Upper lobe of left lung (tissue), 6 donors: Measurements from ENCODE around the gene RRH. TPM values are rescaled to one million over a fixed set of nuclear protein-coding genes. Genes with fewer than 3 reads are reported as not detected.

Source experiments
- ATAC-seq, 2 donors: fragments of 200-7000 bp; cut with Tn5 transposase; one replicate each; pipeline ENCODE4 v1.9.1; 2022; ENCODE audit warnings: mild to moderate bottlenecking in 2 of 2, moderate library complexity in 2 of 2; ENCODE audit not compliant: low FRiP score in 2 of 2
- DNase-seq, 2 donors: peaks; one replicate each; pipeline ENCODE4 v3.0.0-alpha.2; 2019 to 2020
- H3K27ac ChIP-seq, 4 donors: fragments of 200-600 bp; sonication (generic); one replicate each; pipeline ENCODE4 v1.5.1; 2016 to 2019
- H3K27me3 ChIP-seq, 4 donors: fragments of 200-600 bp; sonication (generic); one replicate each; pipeline ENCODE4 v1.5.1; 2017 to 2019
- H3K36me3 ChIP-seq, 4 donors: fragments of 200-600 bp; sonication (generic); one replicate each; pipeline ENCODE4 v1.5.1; 2016 to 2019
- H3K4me1 ChIP-seq, 4 donors: fragments of 200-600 bp; sonication (generic); one replicate each; pipeline ENCODE4 v1.5.1; 2018 to 2019
- H3K4me3 ChIP-seq, 4 donors: fragments of 200-600 bp; sonication (generic); one replicate each; pipeline ENCODE4 v1.5.1; 2017 to 2019; ENCODE audit warnings: mild to moderate bottlenecking in 2 of 4, moderate library complexity in 1 of 4
- H3K9me3 ChIP-seq, 4 donors: fragments of 200-600 bp; sonication (generic); one replicate each; pipeline ENCODE4 v1.5.1; 2018 to 2019
- EP300 ChIP-seq, 4 donors: sonication (generic); formaldehyde crosslinking; IDR thresholded peaks; one replicate each; pipeline ENCODE4 v1.5.1; 2017; ENCODE audit warnings: antibody characterized with exemption in 4 of 4, control low read depth in 2 of 4
- POLR2A ChIP-seq, 4 donors: fragments of 450-650 bp; IDR thresholded peaks; one replicate each; pipeline ENCODE4 v1.5.1; 2016 to 2017; ENCODE audit warnings: antibody characterized with exemption in 4 of 4, mild to moderate bottlenecking in 2 of 4
- POLR2AphosphoS5 ChIP-seq, 2 donors: sonication (generic); formaldehyde crosslinking; IDR thresholded peaks; one replicate each; pipeline ENCODE4 v1.5.1; 2017; ENCODE audit warnings: antibody characterized with exemption in 2 of 2
- WGBS, 2 donors: methylation state at CpG; one replicate each; pipeline ENCODE4 v1.1.5; 2017 to 2018; 5-methylcytosine and 5-hydroxymethylcytosine counted together
- total RNA-seq, 6 donors: library from RNA; depleted of rRNA in 4 of 6; stranded (reverse); fragments of >200 nt in 4 of 6; gene quantifications; one replicate each; pipeline versions ENCODE4 v1.1.0 to v1.2.1, GENCODE V29; 2016 to 2021
- TF ChIP-seq, protein P1 (sequence below), 6 experiments: fragments of 450-650 bp in 4 of 6; fragments of 200-600 bp in 2 of 6; sonication (generic) in 2 of 6; IDR thresholded peaks; one replicate each; pipeline ENCODE4 v1.5.1; 2016 to 2019; ENCODE audit warnings: antibody characterized with exemption in 6 of 6
- donor health status: DM: no; HTN: no; CAD: no; lungs with moderate emphysema.
- donor health status: DM: no; HTN: yes; CAD: no; lungs with severe emphysema.

Gene RRH
- total RNA-seq, 6 donors from 2014 or later: 0.46 TPM; not detected in 5

DNA sequence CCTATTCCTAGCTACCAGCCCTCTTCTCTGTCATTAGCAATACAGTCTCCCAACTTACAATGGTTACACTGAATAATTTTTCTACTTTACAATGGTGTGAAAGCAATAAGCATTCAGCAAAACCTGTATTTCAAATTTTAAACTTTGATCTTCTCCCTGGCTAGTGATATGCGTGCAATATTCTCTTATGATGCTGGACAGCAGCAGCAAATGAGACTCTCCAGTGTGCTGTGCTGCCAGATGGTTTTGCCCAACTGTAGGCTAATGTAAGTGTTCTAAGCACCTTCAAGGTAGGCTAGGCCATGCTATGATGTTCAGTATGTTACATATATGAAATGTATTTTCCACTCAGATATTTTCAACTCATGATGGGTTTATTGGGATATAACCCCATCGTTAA, 18.1 kb upstream of the RRH start:
- Histone ChIP-seq H3K27ac (no peak overlapping the region), H3K36me3 (no peaks in the 10 kb centered on the region), H3K9me3 (no peaks in the 10 kb centered on the region), H3K4me3 (no peak overlapping the region), H3K4me1 (peaks cover 0 to 4% (median 0%) of the 10 kb centered on the region in 4 donors), H3K27me3 (no peaks in the 10 kb centered on the region)
- no peak for TF ChIP-seq POLR2A (IDR thresholded peaks at IDR 0.05)
- TF ChIP-seq, protein P1, sequence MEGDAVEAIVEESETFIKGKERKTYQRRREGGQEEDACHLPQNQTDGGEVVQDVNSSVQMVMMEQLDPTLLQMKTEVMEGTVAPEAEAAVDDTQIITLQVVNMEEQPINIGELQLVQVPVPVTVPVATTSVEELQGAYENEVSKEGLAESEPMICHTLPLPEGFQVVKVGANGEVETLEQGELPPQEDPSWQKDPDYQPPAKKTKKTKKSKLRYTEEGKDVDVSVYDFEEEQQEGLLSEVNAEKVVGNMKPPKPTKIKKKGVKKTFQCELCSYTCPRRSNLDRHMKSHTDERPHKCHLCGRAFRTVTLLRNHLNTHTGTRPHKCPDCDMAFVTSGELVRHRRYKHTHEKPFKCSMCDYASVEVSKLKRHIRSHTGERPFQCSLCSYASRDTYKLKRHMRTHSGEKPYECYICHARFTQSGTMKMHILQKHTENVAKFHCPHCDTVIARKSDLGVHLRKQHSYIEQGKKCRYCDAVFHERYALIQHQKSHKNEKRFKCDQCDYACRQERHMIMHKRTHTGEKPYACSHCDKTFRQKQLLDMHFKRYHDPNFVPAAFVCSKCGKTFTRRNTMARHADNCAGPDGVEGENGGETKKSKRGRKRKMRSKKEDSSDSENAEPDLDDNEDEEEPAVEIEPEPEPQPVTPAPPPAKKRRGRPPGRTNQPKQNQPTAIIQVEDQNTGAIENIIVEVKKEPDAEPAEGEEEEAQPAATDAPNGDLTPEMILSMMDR (IDR thresholded peaks at IDR 0.05): no peak
- TF ChIP-seq EP300 (IDR thresholded peaks at IDR 0.05): no peak
- TF ChIP-seq POLR2AphosphoS5 (IDR thresholded peaks at IDR 0.05): no peak
- ATAC-seq: no peak
- 93 to 95% methylated on average over 2 of the region's 2 CpGs for WGBS, 2 donors
- no peak for DNase-seq

DNA sequence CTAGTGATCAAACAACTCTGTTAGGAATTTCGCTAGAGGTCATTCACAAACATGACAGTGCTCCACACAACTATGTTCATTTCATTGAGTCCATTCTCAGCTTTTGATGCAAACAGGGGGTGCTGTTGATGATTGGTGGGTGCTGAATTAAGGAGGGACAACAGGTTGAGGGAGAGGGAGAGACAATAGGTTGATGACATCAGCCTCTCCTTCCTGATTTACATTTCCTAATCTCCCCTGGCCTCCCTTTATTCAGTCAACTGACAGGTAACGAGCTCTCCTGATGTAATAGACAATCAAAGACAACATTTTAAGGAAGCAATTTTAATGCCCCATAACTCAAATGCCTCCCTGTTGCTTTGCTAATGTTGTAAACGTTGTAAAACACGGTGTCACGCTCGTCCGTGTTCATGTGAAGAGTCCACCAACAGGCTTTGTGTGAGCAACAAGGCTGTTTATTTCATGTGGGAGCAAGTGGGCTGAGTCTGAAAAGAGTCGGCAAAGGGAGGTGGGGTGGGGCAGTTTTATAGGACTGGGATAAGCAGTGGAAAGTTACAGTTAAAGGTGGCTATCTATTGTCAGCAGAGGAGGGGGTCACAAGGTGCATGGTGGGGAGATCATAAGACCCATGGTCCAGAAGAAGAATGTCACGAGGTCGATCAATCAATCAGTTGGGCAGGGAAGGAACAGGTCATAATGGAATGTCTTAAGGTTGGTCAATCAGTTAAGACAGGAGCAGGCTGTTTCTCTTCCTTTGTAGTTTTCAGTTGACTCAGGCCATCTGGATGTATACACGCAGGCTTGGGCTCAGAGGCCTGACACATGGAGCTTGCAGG, 17.0 kb upstream of the RRH start:
- ATAC-seq: no peak
- no peaks in the 10 kb centered on the region for H3K36me3 ChIP-seq
- H3K9me3 ChIP-seq: no peaks in the 10 kb centered on the region
- no peak for DNase-seq
- no peak overlapping the region for H3K4me3 ChIP-seq
- H3K27me3 ChIP-seq: no peaks in the 10 kb centered on the region
- H3K4me1 ChIP-seq: peaks cover 0 to 4% (median 0%) of the 10 kb centered on the region in 4 donors
- WGBS, 2 donors: 67 to 76% methylated on average over 11 of the region's 11 CpGs
- no peak for TF ChIP-seq POLR2AphosphoS5 (IDR thresholded peaks at IDR 0.05)
- TF ChIP-seq POLR2A (IDR thresholded peaks at IDR 0.05): no peak
- TF ChIP-seq EP300 (IDR thresholded peaks at IDR 0.05): no peak
- TF ChIP-seq, protein P1 (IDR thresholded peaks at IDR 0.05): no peak
- H3K27ac ChIP-seq: no peak overlapping the region

DNA sequence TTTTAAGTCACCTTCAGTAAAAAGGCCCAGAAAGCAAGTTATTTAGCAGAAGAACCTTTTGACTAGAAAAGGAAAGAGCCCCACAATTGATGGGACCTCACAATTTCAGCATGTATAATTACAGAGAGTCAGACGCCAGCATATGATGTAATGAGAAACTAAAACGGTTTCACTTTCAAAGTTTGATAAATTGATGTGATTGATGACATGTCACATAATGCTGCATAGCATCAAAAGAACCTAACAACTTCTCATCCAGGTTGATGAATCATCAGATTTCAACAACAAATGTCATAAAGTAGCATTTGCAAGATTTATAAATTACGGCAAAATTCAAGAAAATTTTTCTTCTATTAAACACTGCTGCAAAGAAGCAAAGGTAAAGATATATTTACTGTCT, 16.1 kb upstream of the RRH start:
- TF ChIP-seq POLR2AphosphoS5 (IDR thresholded peaks at IDR 0.05) (no peak), POLR2A (IDR thresholded peaks at IDR 0.05) (no peak), EP300 (IDR thresholded peaks at IDR 0.05) (no peak)
- TF ChIP-seq, protein P1 (IDR thresholded peaks at IDR 0.05): no peak
- DNase-seq: no peak
- no peak overlapping the region for H3K27ac ChIP-seq
- H3K27me3 ChIP-seq: no peaks in the 10 kb centered on the region
- ATAC-seq: no peak
- no peaks in the 10 kb centered on the region for H3K9me3 ChIP-seq
- WGBS, 2 donors: 55% methylated on average over 3 of the region's 3 CpGs
- H3K36me3 ChIP-seq: no peaks in the 10 kb centered on the region
- no peak overlapping the region for H3K4me3 ChIP-seq
- H3K4me1 ChIP-seq: peaks cover 7 to 12% (median 7%) of the 10 kb centered on the region in 4 donors

DNA sequence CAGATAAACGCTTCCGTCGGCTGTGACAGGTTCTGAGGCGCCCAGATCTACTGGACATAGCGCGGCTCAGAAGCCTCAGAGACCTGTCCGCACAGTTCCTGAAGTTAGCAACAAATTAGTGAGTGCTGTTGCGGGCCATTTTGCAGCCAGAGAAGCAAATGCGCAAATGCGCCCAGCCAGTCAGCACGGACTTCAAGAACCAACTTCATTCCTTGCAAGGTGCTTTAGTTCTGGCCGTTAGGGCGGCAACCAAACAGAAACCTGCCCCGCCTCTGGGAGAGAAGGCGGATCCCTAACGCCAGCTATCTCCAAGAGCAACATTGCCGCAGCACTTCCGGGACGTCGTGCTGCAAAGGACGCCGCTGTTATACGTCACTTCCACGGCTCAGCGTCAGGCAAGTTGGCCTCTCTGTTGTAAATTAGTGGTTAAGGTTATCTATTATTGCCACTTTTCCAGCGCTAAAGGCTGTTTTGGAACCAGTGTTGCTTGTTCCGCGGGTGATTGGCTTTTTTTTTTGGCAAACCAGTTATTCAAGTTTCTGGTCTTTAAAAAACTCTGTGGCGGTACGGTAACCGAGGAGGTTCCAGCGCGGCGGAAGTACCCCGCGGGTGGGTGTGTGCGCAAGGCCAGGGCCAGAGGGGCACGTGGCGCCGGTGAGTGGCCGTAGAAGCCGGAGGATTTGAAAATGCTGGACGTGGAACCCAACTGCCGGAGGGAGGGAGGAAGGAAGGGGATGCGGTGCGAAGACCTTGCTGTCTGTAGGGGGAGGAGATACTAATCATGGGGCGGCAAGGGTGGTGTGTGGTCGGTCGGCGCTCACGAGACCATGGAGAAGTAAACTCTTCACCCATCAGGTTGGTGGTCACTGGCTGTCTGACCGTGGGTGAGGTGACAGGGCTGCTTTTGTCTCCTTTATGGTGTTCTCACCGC, 12.4 kb upstream of the RRH start, which contains the start of gene GAR1:
Gene GAR1, plus strand, starts transcription at position 612 of the 931 bp plus-strand sequence. CDS start 403 bp downstream, outside the sequence.
- H3K27ac ChIP-seq: peak within 1 kb of the TSS; percentile 82 to 89 (median 84)

More for the DNA sequence above, 12.4 kb upstream of the RRH start, which contains the start of gene GAR1:
- TF ChIP-seq EP300 (IDR thresholded peaks at IDR 0.05): peak in 1 of 4 donors; percentile 30
- TF ChIP-seq, protein P1 (IDR thresholded peaks at IDR 0.05): no peak
- peak; percentile 67 to 81 for TF ChIP-seq POLR2AphosphoS5 (IDR thresholded peaks at IDR 0.05)
- peak in 2 of 4 donors; percentile 40 to 75 for TF ChIP-seq POLR2A (IDR thresholded peaks at IDR 0.05)
- ATAC-seq: peak; percentile 97 to 100
- WGBS, 2 donors: 0 to 1% methylated on average over 42 to 53 of the region's 53 CpGs
- peaks cover 0 to 17% (median 0%) of the 10 kb centered on the region in 4 donors for H3K36me3 ChIP-seq
- no peaks in the 10 kb centered on the region for H3K9me3 ChIP-seq
- H3K4me3 ChIP-seq: peak within 1 kb of the TSS; percentile 48 to 85 (median 74)
- DNase-seq: peak; percentile 92 to 96
- H3K27me3 ChIP-seq: no peaks in the 10 kb centered on the region
- H3K4me1 ChIP-seq: peaks cover 11 to 19% (median 14%) of the 10 kb centered on the region in 4 donors
